GM19438 (cell line): ENCODE results near the gene SYT15B.
"Not testable (repeated sequence)": the region's sequence is repeated elsewhere in the genome, so short reads cannot be mapped to it uniquely, and the experiment has no call there.

Experiments
- ATAC-seq: cut with Tn5 transposase; IDR thresholded peaks from one replicate; pipeline ENCODE4 v1.9.1; 2021; ENCODE audit warnings: low read depth; ENCODE audit not compliant: unreplicated experiment

SYT15B gene

GRCh38 chr10:47730911-47731310 lies 32.5 kb downstream of the SYT15B start:
- ATAC-seq = not testable (repeated sequence)

GRCh38 chr10:47725740-47726139 lies 37.7 kb downstream of the SYT15B start:
- ATAC-seq = not testable (repeated sequence)

DNA sequence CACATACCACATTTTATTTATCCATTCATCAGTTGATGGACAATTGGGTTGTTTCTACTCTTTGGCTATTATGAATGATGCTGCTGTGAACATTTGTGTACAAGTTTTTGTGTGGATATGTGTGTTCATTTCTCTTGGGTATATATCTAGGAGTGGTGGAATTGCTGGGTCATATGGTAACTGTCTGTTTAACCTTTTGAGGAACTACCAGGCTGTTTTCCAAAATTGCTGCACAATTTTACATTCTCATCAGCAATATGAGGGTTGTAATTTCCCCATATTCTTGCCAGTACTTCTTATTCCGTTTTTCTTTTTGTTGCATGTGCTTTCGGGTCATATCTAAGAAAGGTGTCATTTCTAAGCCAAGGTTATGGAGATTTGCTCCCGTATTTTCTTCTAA lies 38.3 kb downstream of the SYT15B start:
- ATAC-seq = not testable (repeated sequence)

GRCh38 chr10:47724119-47724518 lies 39.3 kb downstream of the SYT15B start:
- ATAC-seq = not testable (repeated sequence)

- ATAC-seq = not testable (repeated sequence)
Observed at GRCh38 chr10:47723362-47723761, 40.0 kb downstream of the SYT15B start.

- not testable (repeated sequence) for ATAC-seq
Observed at GRCh38 chr10:47717011-47717769, 46.2 kb downstream of the SYT15B start.
